Neuron (in vitro differentiated cells): Measurements from ENCODE around the gene TLDC2.
"Not testable (repeated sequence)": the region's sequence is repeated elsewhere in the genome, so short reads cannot be mapped to it uniquely, and the experiment has no call there.

Experiments
- H2AFZ ChIP-seq: one replicate; pipeline ENCODE4 v1.6.1; 2013; ENCODE audit warnings: low read depth, mild to moderate bottlenecking, inconsistent platforms, low read length, moderate library complexity
- H3K27me3 ChIP-seq: one replicate; pipeline ENCODE4 v1.6.1; 2013; ENCODE audit warnings: low read length; ENCODE audit not compliant: insufficient read depth
- H3K36me3 ChIP-seq: one replicate; pipeline ENCODE4 v1.6.1; 2013; ENCODE audit warnings: low read length; ENCODE audit not compliant: insufficient read depth
- H3K4me1 ChIP-seq: one replicate; pipeline ENCODE4 v1.6.1; 2013; ENCODE audit warnings: low read length; ENCODE audit not compliant: insufficient read depth
- H3K4me3 ChIP-seq: 2 replicates; pipeline ENCODE4 v1.5.1; 2013; ENCODE audit warnings: mild to moderate bottlenecking, low read length, moderate library complexity
- H3K9me3 ChIP-seq: one replicate; pipeline ENCODE4 v1.6.1; 2013; ENCODE audit warnings: low read length

TLDC2 gene

GRCh38 chr20:36841030-36841429, 34.9 kb upstream of the TLDC2 start:
- not testable (repeated sequence) for H2AFZ ChIP-seq, H3K4me3 ChIP-seq, H3K4me1 ChIP-seq, H3K9me3 ChIP-seq, H3K27me3 ChIP-seq
- peaks cover 14% of the 10 kb centered on the region for H3K36me3 ChIP-seq

GRCh38 chr20:36845288-36845971, 30.5 kb upstream of the TLDC2 start:
- Histone ChIP-seq H3K9me3 (no peaks in the 10 kb centered on the region), H3K36me3 (peaks cover 3% of the 10 kb centered on the region), H2AFZ (no peak overlapping the region), H3K4me3 (no peak overlapping the region), H3K4me1 (no peaks in the 10 kb centered on the region), H3K27me3 (no peaks in the 10 kb centered on the region)

GRCh38 chr20:36847009-36847709, 28.8 kb upstream of the TLDC2 start:
- Histone ChIP-seq H3K36me3 (peaks cover 6% of the 10 kb centered on the region), H2AFZ (no peak overlapping the region), H3K27me3 (no peaks in the 10 kb centered on the region), H3K9me3 (peaks cover 9% of the 10 kb centered on the region), H3K4me3 (no peak overlapping the region), H3K4me1 (no peaks in the 10 kb centered on the region)

- Histone ChIP-seq H3K36me3 (peaks cover 6% of the 10 kb centered on the region), H3K9me3 (peaks cover 10% of the 10 kb centered on the region), H3K4me3 (no peak overlapping the region), H2AFZ (no peak overlapping the region), H3K4me1 (no peaks in the 10 kb centered on the region), H3K27me3 (no peaks in the 10 kb centered on the region)
Measured at GRCh38 chr20:36847710-36848040, 28.3 kb upstream of the TLDC2 start.

GRCh38 chr20:36848078-36848660, 27.8 kb upstream of the TLDC2 start:
- H3K36me3 ChIP-seq: peaks cover 8% of the 10 kb centered on the region
- H3K9me3 ChIP-seq: peaks cover 10% of the 10 kb centered on the region
- H3K4me3 ChIP-seq: no peak overlapping the region
- no peaks in the 10 kb centered on the region for H3K4me1 ChIP-seq
- no peaks in the 10 kb centered on the region for H3K27me3 ChIP-seq
- no peak overlapping the region for H2AFZ ChIP-seq

- H2AFZ ChIP-seq: no peak overlapping the region
- no peaks in the 10 kb centered on the region for H3K27me3 ChIP-seq
- no peak overlapping the region for H3K4me3 ChIP-seq
- H3K36me3 ChIP-seq: peaks cover 12% of the 10 kb centered on the region
- no peaks in the 10 kb centered on the region for H3K4me1 ChIP-seq
- peaks cover 10% of the 10 kb centered on the region for H3K9me3 ChIP-seq
Measured at GRCh38 chr20:36848677-36849076, 27.3 kb upstream of the TLDC2 start.

- H3K36me3 ChIP-seq: peaks cover 12% of the 10 kb centered on the region
- H3K4me3 ChIP-seq: no peak overlapping the region
- H3K4me1 ChIP-seq: no peaks in the 10 kb centered on the region
Measured at GRCh38 chr20:36849333-36850065, 26.4 kb upstream of the TLDC2 start.

GRCh38 chr20:36850759-36851158, 25.2 kb upstream of the TLDC2 start:
- peaks cover 10% of the 10 kb centered on the region for H3K9me3 ChIP-seq
- no peaks in the 10 kb centered on the region for H3K4me1 ChIP-seq
- H2AFZ ChIP-seq: no peak overlapping the region
- H3K4me3 ChIP-seq: no peak overlapping the region
- H3K36me3 ChIP-seq: peaks cover 12% of the 10 kb centered on the region
- no peaks in the 10 kb centered on the region for H3K27me3 ChIP-seq

More at GRCh38 chr20:36849333-36850065, 26.4 kb upstream of the TLDC2 start:
- Histone ChIP-seq H3K9me3 (peaks cover 10% of the 10 kb centered on the region), H2AFZ (no peak overlapping the region), H3K27me3 (no peaks in the 10 kb centered on the region)

GRCh38 chr20:36851490-36851889, 24.4 kb upstream of the TLDC2 start:
- no peaks in the 10 kb centered on the region for H3K4me1 ChIP-seq
- H3K27me3 ChIP-seq: no peaks in the 10 kb centered on the region
- H3K9me3 ChIP-seq: peaks cover 10% of the 10 kb centered on the region

GRCh38 chr20:36852187-36852586, 23.8 kb upstream of the TLDC2 start:
- Histone ChIP-seq H3K4me1 (no peaks in the 10 kb centered on the region), H2AFZ (no peak overlapping the region), H3K4me3 (no peak overlapping the region), H3K9me3 (peaks cover 10% of the 10 kb centered on the region), H3K36me3 (peaks cover 11% of the 10 kb centered on the region), H3K27me3 (no peaks in the 10 kb centered on the region)

More at GRCh38 chr20:36851490-36851889, 24.4 kb upstream of the TLDC2 start:
- peaks cover 12% of the 10 kb centered on the region for H3K36me3 ChIP-seq
- no peak overlapping the region for H2AFZ ChIP-seq
- no peak overlapping the region for H3K4me3 ChIP-seq

- no peaks in the 10 kb centered on the region for H3K27me3 ChIP-seq
- peaks cover 10% of the 10 kb centered on the region for H3K9me3 ChIP-seq
- H3K36me3 ChIP-seq: peaks cover 15% of the 10 kb centered on the region
- no peak overlapping the region for H3K4me3 ChIP-seq
- no peaks in the 10 kb centered on the region for H3K4me1 ChIP-seq
- no peak overlapping the region for H2AFZ ChIP-seq
Measured at GRCh38 chr20:36854348-36855240, 21.3 kb upstream of the TLDC2 start.

GRCh38 chr20:36855241-36855657, 20.7 kb upstream of the TLDC2 start:
- Histone ChIP-seq H3K36me3 (peaks cover 19% of the 10 kb centered on the region), H2AFZ (no peak overlapping the region), H3K4me3 (no peak overlapping the region), H3K4me1 (no peaks in the 10 kb centered on the region), H3K27me3 (no peaks in the 10 kb centered on the region), H3K9me3 (peaks cover 10% of the 10 kb centered on the region)
